Measurements from ENCODE around the gene SH3RF2. TPM values are rescaled to one million over a fixed set of nuclear protein-coding genes. Genes with fewer than 3 reads are reported as not detected.

SH3RF2 gene
- total RNA-seq, 2 donors from 2014 or later = 2.6 to 3.2 TPM

DNA sequence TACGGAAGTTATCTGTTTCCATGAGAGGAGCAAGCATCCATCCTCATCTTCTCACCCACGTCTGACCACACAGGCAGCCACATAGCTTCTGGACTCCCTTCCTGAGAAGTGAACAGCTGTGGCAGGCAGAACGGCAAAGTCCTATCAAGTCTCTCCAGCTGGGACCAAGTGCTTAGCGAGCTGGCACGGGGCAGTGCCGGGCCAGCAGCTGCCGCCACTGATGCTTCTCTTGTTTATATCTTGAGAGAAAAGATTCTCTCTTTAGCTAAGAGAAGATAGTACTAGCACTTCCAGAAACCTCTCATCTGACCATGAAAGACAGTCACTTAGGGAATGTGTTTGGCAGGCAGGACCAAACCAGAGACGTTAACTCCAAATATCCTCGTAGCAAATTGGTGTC, 131.8 kb downstream of the SH3RF2 start:
- peaks cover 37% of the 10 kb centered on the region for H3K27me3 Mint-ChIP-seq (ENCODE audit: insufficient read depth)
- no peak overlapping the region for H3K4me3 ChIP-seq (ENCODE audit: low read length)
- H3K9me3 ChIP-seq (ENCODE audit: control insufficient read depth, low read length) = no peaks in the 10 kb centered on the region
- H3K36me3 Mint-ChIP-seq (ENCODE audit: low read depth) = no peaks in the 10 kb centered on the region
- no peaks in the 10 kb centered on the region for H3K9me3 Mint-ChIP-seq
- H3K36me3 ChIP-seq (ENCODE audit: control insufficient read depth, insufficient read depth, low read length) = no peaks in the 10 kb centered on the region
- no peaks in the 10 kb centered on the region for H3K27me3 ChIP-seq (ENCODE audit: control insufficient read depth, insufficient read depth, low read length, poor library complexity, severe bottlenecking)
- H3K9ac ChIP-seq (ENCODE audit: extremely low read depth, low read length, poor library complexity, severe bottlenecking) = no peak overlapping the region
- peak; percentile 26 for DNase-seq
- H3K4me3 Mint-ChIP-seq = no peak overlapping the region
- TF ChIP-seq, protein P1, sequence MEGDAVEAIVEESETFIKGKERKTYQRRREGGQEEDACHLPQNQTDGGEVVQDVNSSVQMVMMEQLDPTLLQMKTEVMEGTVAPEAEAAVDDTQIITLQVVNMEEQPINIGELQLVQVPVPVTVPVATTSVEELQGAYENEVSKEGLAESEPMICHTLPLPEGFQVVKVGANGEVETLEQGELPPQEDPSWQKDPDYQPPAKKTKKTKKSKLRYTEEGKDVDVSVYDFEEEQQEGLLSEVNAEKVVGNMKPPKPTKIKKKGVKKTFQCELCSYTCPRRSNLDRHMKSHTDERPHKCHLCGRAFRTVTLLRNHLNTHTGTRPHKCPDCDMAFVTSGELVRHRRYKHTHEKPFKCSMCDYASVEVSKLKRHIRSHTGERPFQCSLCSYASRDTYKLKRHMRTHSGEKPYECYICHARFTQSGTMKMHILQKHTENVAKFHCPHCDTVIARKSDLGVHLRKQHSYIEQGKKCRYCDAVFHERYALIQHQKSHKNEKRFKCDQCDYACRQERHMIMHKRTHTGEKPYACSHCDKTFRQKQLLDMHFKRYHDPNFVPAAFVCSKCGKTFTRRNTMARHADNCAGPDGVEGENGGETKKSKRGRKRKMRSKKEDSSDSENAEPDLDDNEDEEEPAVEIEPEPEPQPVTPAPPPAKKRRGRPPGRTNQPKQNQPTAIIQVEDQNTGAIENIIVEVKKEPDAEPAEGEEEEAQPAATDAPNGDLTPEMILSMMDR (conservative IDR thresholded peaks at IDR 0.05) = no peak
- no peak overlapping the region for H3K27ac ChIP-seq (ENCODE audit: low read depth, low read length)
- no peaks in the 10 kb centered on the region for H3K4me1 ChIP-seq (ENCODE audit: control insufficient read depth, insufficient read depth, low read length)
- no peak overlapping the region for H3K27ac Mint-ChIP-seq
- peaks cover 6% of the 10 kb centered on the region for H3K4me1 Mint-ChIP-seq
- WGBS, 2 experiments (ENCODE audit: insufficient coverage in 1 of 2, insufficient read length in 1 of 2) = 96 to 97% methylated on average over 3 to 9 of the region's 9 CpGs

DNA sequence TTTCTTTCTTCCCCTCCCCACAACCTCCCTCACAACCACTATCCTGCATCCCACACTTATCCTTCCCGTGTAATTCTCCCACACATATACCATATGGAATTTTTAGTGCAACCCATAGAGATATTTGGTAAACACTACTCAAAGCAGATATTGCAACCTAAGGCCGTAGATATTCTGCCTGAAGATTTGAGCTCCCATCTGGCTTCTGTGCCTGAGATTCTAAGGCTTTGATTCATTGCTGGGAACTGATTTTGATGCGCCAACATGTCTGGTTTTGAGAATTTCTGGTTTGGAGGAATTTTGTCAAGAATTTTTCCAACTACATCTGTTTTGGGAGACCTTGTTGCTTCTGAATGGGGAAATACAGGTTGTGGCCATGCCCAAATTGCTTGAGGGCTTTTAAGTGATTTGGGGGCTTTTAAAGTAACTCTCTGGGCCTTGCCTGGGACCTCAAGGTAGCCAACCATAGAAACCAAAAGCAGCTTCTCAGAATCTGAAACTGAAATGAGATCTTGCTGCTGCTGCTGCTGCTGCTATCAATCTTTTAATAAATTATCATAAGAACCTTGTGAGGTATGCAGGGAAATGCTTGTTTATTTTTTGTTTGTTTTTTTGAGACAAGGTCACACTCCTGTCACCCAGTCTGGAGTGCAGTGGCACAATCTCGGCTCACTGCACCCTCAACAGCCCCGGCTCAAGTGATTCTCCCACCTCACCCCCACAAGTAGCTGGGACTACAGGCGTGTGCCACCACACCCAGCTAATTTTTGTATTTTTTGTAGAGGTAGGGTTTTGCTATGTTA, 132.8 kb downstream of the SH3RF2 start:
- WGBS, 2 experiments (ENCODE audit: insufficient coverage in 1 of 2, insufficient read length in 1 of 2) = 87 to 92% methylated on average over 4 to 6 of the region's 6 CpGs
- H3K36me3 ChIP-seq (ENCODE audit: control insufficient read depth, insufficient read depth, low read length) = no peaks in the 10 kb centered on the region
- H3K27ac ChIP-seq (ENCODE audit: low read depth, low read length) = no peak overlapping the region
- TF ChIP-seq, protein P1 (conservative IDR thresholded peaks at IDR 0.05) = no peak
- no peak overlapping the region for H3K9ac ChIP-seq (ENCODE audit: extremely low read depth, low read length, poor library complexity, severe bottlenecking)
- H3K4me3 ChIP-seq (ENCODE audit: low read length) = no peak overlapping the region
- peak; percentile 7 for DNase-seq
- H3K4me1 ChIP-seq (ENCODE audit: control insufficient read depth, insufficient read depth, low read length) = no peaks in the 10 kb centered on the region
- Mint-ChIP-seq H3K9me3 (no peaks in the 10 kb centered on the region), H3K36me3 (ENCODE audit: low read depth) (no peaks in the 10 kb centered on the region), H3K27me3 (ENCODE audit: insufficient read depth) (peaks cover 37% of the 10 kb centered on the region), H3K4me3 (no peak overlapping the region), H3K4me1 (peaks cover 12% of the 10 kb centered on the region), H3K27ac (no peak overlapping the region)
- H3K27me3 ChIP-seq (ENCODE audit: control insufficient read depth, insufficient read depth, low read length, poor library complexity, severe bottlenecking) = no peaks in the 10 kb centered on the region
- H3K9me3 ChIP-seq (ENCODE audit: control insufficient read depth, low read length) = no peaks in the 10 kb centered on the region

DNA sequence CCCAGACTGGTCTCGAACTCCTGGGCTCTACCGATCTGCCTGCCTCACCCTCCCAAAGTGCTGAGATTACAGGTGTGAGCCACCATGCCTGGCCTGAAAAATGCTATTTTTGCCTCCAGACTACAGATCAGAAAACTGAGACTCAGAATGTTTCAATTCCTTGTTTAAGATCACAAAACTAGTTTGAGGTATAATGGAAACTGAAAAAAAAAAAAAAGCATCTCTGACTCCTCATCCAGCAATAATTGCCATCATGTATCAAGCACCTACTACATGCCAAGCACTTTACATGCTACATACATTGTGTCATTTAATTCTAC, 133.4 kb downstream of the SH3RF2 start:
- Mint-ChIP-seq H3K36me3 (ENCODE audit: low read depth) (no peaks in the 10 kb centered on the region), H3K9me3 (no peaks in the 10 kb centered on the region), H3K4me1 (peaks cover 12% of the 10 kb centered on the region), H3K27me3 (ENCODE audit: insufficient read depth) (peaks cover 39% of the 10 kb centered on the region), H3K27ac (no peak overlapping the region), H3K4me3 (no peak overlapping the region)
- TF ChIP-seq, protein P1 (conservative IDR thresholded peaks at IDR 0.05) = no peak
- 91 to 100% methylated on average over 1 to 2 of the region's 2 CpGs for WGBS, 2 experiments (ENCODE audit: insufficient coverage in 1 of 2, insufficient read length in 1 of 2)
- no peak overlapping the region for H3K27ac ChIP-seq (ENCODE audit: low read depth, low read length)
- H3K4me3 ChIP-seq (ENCODE audit: low read length) = no peak overlapping the region
- H3K9ac ChIP-seq (ENCODE audit: extremely low read depth, low read length, poor library complexity, severe bottlenecking) = no peak overlapping the region
- no peaks in the 10 kb centered on the region for H3K4me1 ChIP-seq (ENCODE audit: control insufficient read depth, insufficient read depth, low read length)
- no peaks in the 10 kb centered on the region for H3K36me3 ChIP-seq (ENCODE audit: control insufficient read depth, insufficient read depth, low read length)
- no peaks in the 10 kb centered on the region for H3K27me3 ChIP-seq (ENCODE audit: control insufficient read depth, insufficient read depth, low read length, poor library complexity, severe bottlenecking)
- H3K9me3 ChIP-seq (ENCODE audit: control insufficient read depth, low read length) = no peaks in the 10 kb centered on the region
- DNase-seq = no peak

All from endodermal cell (in vitro differentiated cells).